GM23338 (cell line): ENCODE data around the gene RAET1G.
A peak's percentile ranks its signal among the peaks of the same experiment; 100 is the strongest.

Source experiments
- CREB1 ChIP-seq: fragments of 250-450 bp; sonication (Bioruptor Pico); IDR thresholded peaks from 2 replicates; pipeline ENCODE4 v1.5.0; 2020; ENCODE audit warnings: low read depth, mild to moderate bottlenecking, moderate library complexity
- EZH2 ChIP-seq: fragments of 200-600 bp; sonication (generic); IDR thresholded peaks from one replicate; pipeline ENCODE4 v1.8.0; 2017; ENCODE audit warnings: antibody characterized with exemption, mild to moderate bottlenecking, low read depth; ENCODE audit not compliant: unreplicated experiment
- EZH2phosphoT487 ChIP-seq: fragments of 200-600 bp; sonication (generic); IDR thresholded peaks from one replicate; pipeline ENCODE4 v1.8.1; 2018; ENCODE audit warnings: antibody characterized with exemption; ENCODE audit not compliant: unreplicated experiment
- JUNB ChIP-seq: IDR thresholded peaks from one replicate; pipeline ENCODE4 v1.6.1; 2016; ENCODE audit warnings: antibody characterized with exemption; ENCODE audit not compliant: unreplicated experiment
- POLR2AphosphoS5 ChIP-seq: IDR thresholded peaks from 2 replicates; pipeline ENCODE4 v1.6.1; 2016; ENCODE audit warnings: antibody characterized with exemption, low read depth
- ZNF331 ChIP-seq: fragments of 250-450 bp; sonication (Bioruptor Pico); IDR thresholded peaks from 2 replicates; pipeline ENCODE4 v1.5.0; 2020; ENCODE audit warnings: low read depth, mild to moderate bottlenecking, moderate library complexity
- TF ChIP-seq, protein P1 (sequence below), 2 experiments: fragments of 200-600 bp in 1 of 2; sonication (generic) in 1 of 2; conservative IDR thresholded peaks; 2 replicates each; pipeline versions ENCODE4 v1.5.1 to v1.6.1; 2016 to 2017; ENCODE audit warnings: antibody characterized with exemption in 2 of 2, low read depth in 2 of 2, mild to moderate bottlenecking in 2 of 2, moderate library complexity in 1 of 2
- TF ChIP-seq, protein P2 (sequence below): IDR thresholded peaks from one replicate; pipeline ENCODE4 v1.6.1; 2018; ENCODE audit warnings: antibody characterized with exemption; ENCODE audit not compliant: unreplicated experiment
- TF ChIP-seq, protein P3 (sequence below): IDR thresholded peaks from 2 replicates; pipeline ENCODE4 v1.6.1; 2016; ENCODE audit warnings: antibody characterized with exemption
- TF ChIP-seq, protein P4 (sequence below): fragments of 250-450 bp; sonication (Bioruptor Pico); IDR thresholded peaks from 2 replicates; pipeline ENCODE4 v1.5.0; 2020; ENCODE audit warnings: mild to moderate bottlenecking, moderate library complexity

DNA sequence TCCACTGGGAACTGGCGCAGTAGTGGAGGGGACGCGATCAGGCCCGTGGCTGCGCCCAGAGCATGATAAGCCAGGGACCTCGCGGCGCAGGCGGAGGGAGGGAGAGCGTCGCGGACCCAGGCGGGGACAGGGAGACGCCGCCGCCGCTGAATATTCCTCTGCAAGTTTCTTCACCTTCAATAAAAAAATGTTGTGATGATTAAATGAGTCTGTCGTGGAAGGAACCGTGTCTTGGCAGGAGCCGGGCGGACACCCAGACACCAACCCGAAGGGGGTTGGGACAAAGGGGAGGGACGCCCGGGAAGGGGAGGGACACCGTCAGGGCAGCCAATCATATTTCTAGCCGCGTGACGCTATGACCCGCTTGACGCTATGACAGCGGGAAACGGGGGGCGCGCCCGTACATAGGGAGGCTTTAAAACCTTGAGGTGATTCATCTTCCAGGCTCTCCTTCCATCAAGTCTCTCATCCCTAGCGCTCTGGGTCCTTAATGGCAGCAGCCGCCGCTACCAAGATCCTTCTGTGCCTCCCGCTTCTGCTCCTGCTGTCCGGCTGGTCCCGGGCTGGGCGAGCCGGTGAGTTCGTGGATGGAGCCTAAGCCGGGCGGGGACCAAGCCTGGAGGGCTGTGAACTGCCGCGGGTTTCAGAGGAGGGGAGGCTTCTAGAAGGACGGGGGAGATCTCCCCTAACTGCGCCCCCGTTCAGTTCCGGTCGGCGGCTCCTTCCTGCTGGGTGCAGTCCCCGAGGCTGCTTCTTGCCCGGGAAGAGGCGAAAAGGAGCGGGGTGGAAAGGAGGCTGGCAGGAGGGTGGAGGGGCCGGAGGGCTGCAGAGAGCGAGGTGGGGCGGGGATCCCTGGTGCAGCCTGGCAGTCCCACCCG is 18.9 kb upstream of the RAET1G start, which contains the start of gene ULBP2:
- TF ChIP-seq, protein P1, sequence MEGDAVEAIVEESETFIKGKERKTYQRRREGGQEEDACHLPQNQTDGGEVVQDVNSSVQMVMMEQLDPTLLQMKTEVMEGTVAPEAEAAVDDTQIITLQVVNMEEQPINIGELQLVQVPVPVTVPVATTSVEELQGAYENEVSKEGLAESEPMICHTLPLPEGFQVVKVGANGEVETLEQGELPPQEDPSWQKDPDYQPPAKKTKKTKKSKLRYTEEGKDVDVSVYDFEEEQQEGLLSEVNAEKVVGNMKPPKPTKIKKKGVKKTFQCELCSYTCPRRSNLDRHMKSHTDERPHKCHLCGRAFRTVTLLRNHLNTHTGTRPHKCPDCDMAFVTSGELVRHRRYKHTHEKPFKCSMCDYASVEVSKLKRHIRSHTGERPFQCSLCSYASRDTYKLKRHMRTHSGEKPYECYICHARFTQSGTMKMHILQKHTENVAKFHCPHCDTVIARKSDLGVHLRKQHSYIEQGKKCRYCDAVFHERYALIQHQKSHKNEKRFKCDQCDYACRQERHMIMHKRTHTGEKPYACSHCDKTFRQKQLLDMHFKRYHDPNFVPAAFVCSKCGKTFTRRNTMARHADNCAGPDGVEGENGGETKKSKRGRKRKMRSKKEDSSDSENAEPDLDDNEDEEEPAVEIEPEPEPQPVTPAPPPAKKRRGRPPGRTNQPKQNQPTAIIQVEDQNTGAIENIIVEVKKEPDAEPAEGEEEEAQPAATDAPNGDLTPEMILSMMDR (conservative IDR thresholded peaks at IDR 0.05; ENCODE audit: low read depth in 2 of 2) = no peak
- TF ChIP-seq, protein P2, sequence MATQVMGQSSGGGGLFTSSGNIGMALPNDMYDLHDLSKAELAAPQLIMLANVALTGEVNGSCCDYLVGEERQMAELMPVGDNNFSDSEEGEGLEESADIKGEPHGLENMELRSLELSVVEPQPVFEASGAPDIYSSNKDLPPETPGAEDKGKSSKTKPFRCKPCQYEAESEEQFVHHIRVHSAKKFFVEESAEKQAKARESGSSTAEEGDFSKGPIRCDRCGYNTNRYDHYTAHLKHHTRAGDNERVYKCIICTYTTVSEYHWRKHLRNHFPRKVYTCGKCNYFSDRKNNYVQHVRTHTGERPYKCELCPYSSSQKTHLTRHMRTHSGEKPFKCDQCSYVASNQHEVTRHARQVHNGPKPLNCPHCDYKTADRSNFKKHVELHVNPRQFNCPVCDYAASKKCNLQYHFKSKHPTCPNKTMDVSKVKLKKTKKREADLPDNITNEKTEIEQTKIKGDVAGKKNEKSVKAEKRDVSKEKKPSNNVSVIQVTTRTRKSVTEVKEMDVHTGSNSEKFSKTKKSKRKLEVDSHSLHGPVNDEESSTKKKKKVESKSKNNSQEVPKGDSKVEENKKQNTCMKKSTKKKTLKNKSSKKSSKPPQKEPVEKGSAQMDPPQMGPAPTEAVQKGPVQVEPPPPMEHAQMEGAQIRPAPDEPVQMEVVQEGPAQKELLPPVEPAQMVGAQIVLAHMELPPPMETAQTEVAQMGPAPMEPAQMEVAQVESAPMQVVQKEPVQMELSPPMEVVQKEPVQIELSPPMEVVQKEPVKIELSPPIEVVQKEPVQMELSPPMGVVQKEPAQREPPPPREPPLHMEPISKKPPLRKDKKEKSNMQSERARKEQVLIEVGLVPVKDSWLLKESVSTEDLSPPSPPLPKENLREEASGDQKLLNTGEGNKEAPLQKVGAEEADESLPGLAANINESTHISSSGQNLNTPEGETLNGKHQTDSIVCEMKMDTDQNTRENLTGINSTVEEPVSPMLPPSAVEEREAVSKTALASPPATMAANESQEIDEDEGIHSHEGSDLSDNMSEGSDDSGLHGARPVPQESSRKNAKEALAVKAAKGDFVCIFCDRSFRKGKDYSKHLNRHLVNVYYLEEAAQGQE = no peak
- TF ChIP-seq EZH2 (peak; percentile 90), POLR2AphosphoS5 (no peak), CREB1 (CRISPR knock-in tag) (peak; percentile 75; the same call in 1 of the 2 replicates), EZH2phosphoT487 (peak; percentile 78), JUNB (no peak), ZNF331 (CRISPR knock-in tag) (no peak)
- TF ChIP-seq, protein P3, sequence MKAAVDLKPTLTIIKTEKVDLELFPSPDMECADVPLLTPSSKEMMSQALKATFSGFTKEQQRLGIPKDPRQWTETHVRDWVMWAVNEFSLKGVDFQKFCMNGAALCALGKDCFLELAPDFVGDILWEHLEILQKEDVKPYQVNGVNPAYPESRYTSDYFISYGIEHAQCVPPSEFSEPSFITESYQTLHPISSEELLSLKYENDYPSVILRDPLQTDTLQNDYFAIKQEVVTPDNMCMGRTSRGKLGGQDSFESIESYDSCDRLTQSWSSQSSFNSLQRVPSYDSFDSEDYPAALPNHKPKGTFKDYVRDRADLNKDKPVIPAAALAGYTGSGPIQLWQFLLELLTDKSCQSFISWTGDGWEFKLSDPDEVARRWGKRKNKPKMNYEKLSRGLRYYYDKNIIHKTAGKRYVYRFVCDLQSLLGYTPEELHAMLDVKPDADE = no peak
- TF ChIP-seq, protein P4, sequence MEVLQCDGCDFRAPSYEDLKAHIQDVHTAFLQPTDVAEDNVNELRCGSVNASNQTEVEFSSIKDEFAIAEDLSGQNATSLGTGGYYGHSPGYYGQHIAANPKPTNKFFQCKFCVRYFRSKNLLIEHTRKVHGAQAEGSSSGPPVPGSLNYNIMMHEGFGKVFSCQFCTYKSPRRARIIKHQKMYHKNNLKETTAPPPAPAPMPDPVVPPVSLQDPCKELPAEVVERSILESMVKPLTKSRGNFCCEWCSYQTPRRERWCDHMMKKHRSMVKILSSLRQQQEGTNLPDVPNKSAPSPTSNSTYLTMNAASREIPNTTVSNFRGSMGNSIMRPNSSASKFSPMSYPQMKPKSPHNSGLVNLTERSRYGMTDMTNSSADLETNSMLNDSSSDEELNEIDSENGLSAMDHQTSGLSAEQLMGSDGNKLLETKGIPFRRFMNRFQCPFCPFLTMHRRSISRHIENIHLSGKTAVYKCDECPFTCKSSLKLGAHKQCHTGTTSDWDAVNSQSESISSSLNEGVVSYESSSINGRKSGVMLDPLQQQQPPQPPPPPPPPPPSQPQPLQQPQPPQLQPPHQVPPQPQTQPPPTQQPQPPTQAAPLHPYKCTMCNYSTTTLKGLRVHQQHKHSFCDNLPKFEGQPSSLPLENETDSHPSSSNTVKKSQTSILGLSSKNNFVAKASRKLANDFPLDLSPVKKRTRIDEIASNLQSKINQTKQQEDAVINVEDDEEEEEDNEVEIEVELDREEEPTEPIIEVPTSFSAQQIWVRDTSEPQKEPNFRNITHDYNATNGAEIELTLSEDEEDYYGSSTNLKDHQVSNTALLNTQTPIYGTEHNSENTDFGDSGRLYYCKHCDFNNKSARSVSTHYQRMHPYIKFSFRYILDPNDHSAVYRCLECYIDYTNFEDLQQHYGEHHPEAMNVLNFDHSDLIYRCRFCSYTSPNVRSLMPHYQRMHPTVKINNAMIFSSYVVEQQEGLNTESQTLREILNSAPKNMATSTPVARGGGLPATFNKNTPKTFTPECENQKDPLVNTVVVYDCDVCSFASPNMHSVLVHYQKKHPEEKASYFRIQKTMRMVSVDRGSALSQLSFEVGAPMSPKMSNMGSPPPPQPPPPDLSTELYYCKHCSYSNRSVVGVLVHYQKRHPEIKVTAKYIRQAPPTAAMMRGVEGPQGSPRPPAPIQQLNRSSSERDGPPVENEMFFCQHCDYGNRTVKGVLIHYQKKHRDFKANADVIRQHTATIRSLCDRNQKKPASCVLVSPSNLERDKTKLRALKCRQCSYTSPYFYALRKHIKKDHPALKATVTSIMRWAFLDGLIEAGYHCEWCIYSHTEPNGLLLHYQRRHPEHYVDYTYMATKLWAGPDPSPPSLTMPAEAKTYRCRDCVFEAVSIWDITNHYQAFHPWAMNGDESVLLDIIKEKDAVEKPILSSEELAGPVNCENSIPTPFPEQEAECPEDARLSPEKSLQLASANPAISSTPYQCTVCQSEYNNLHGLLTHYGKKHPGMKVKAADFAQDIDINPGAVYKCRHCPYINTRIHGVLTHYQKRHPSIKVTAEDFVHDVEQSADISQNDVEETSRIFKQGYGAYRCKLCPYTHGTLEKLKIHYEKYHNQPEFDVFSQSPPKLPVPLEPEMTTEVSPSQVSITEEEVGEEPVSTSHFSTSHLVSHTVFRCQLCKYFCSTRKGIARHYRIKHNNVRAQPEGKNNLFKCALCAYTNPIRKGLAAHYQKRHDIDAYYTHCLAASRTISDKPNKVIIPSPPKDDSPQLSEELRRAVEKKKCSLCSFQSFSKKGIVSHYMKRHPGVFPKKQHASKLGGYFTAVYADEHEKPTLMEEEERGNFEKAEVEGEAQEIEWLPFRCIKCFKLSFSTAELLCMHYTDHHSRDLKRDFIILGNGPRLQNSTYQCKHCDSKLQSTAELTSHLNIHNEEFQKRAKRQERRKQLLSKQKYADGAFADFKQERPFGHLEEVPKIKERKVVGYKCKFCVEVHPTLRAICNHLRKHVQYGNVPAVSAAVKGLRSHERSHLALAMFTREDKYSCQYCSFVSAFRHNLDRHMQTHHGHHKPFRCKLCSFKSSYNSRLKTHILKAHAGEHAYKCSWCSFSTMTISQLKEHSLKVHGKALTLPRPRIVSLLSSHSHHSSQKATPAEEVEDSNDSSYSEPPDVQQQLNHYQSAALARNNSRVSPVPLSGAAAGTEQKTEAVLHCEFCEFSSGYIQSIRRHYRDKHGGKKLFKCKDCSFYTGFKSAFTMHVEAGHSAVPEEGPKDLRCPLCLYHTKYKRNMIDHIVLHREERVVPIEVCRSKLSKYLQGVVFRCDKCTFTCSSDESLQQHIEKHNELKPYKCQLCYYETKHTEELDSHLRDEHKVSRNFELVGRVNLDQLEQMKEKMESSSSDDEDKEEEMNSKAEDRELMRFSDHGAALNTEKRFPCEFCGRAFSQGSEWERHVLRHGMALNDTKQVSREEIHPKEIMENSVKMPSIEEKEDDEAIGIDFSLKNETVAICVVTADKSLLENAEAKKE (CRISPR knock-in tag) = no peak
